Measurements from ENCODE around the gene SYNDIG1. TPM values are rescaled to one million over a fixed set of nuclear protein-coding genes. Genes with fewer than 3 reads are reported as not detected.

SYNDIG1 gene
- total RNA-seq, 1 experiment from 2014 or later: not detected

- DNase-seq (ENCODE audit: extremely low read depth, low read depth): no peak
Observed at GRCh38 chr20:24603454-24603853, 134.0 kb downstream of the SYNDIG1 start.

- DNase-seq (ENCODE audit: extremely low read depth, low read depth): no peak
Observed at GRCh38 chr20:24604966-24605665, 135.7 kb downstream of the SYNDIG1 start.

GRCh38 chr20:24605937-24606455 lies 136.6 kb downstream of the SYNDIG1 start:
- no peak for DNase-seq (ENCODE audit: extremely low read depth, low read depth)

- DNase-seq (ENCODE audit: extremely low read depth, low read depth): no peak
Observed at GRCh38 chr20:24607402-24607801, 138.0 kb downstream of the SYNDIG1 start.

- no peak for DNase-seq (ENCODE audit: extremely low read depth, low read depth)
Observed at GRCh38 chr20:24608926-24609667, 139.7 kb downstream of the SYNDIG1 start.

GRCh38 chr20:24609757-24610156 lies 140.3 kb downstream of the SYNDIG1 start:
- DNase-seq (ENCODE audit: extremely low read depth, low read depth): no peak

- no peak for DNase-seq (ENCODE audit: extremely low read depth, low read depth)
Observed at GRCh38 chr20:24610341-24611115, 141.1 kb downstream of the SYNDIG1 start.

- no peak for DNase-seq (ENCODE audit: extremely low read depth, low read depth)
Observed at GRCh38 chr20:24611360-24612140, 142.1 kb downstream of the SYNDIG1 start.

- no peak for DNase-seq (ENCODE audit: extremely low read depth, low read depth)
Observed at GRCh38 chr20:24612799-24613775, 143.7 kb downstream of the SYNDIG1 start.

- no peak for DNase-seq (ENCODE audit: extremely low read depth, low read depth)
Observed at GRCh38 chr20:24614341-24614740, 144.9 kb downstream of the SYNDIG1 start.

GRCh38 chr20:24615353-24615752 lies 145.9 kb downstream of the SYNDIG1 start:
- DNase-seq (ENCODE audit: extremely low read depth, low read depth): no peak

GRCh38 chr20:24616258-24617079 lies 147.0 kb downstream of the SYNDIG1 start:
- no peak for DNase-seq (ENCODE audit: extremely low read depth, low read depth)

GRCh38 chr20:24617080-24617432 lies 147.6 kb downstream of the SYNDIG1 start:
- no peak for DNase-seq (ENCODE audit: extremely low read depth, low read depth)

- DNase-seq (ENCODE audit: extremely low read depth, low read depth): no peak
Observed at GRCh38 chr20:24617757-24618450, 148.5 kb downstream of the SYNDIG1 start.

- no peak for DNase-seq (ENCODE audit: extremely low read depth, low read depth)
Observed at GRCh38 chr20:24618739-24619138, 149.3 kb downstream of the SYNDIG1 start.

GRCh38 chr20:24619212-24619611 lies 149.8 kb downstream of the SYNDIG1 start:
- DNase-seq (ENCODE audit: extremely low read depth, low read depth): no peak

GRCh38 chr20:24620937-24621519 lies 151.6 kb downstream of the SYNDIG1 start:
- DNase-seq (ENCODE audit: extremely low read depth, low read depth): no peak
